Activated CD4-positive, alpha-beta T cell treated with anti-CD3 and anti-CD28 coated beads for 4 hours (primary cell): ENCODE results near the gene ZBTB9.
A peak's percentile ranks its signal among the peaks of the same experiment; 100 is the strongest.

Experiments
- DNase-seq, 2 donors: peaks; one replicate each; pipeline ENCODE4 v3.0.0-alpha.2; 2020

Gene ZBTB9

DNA sequence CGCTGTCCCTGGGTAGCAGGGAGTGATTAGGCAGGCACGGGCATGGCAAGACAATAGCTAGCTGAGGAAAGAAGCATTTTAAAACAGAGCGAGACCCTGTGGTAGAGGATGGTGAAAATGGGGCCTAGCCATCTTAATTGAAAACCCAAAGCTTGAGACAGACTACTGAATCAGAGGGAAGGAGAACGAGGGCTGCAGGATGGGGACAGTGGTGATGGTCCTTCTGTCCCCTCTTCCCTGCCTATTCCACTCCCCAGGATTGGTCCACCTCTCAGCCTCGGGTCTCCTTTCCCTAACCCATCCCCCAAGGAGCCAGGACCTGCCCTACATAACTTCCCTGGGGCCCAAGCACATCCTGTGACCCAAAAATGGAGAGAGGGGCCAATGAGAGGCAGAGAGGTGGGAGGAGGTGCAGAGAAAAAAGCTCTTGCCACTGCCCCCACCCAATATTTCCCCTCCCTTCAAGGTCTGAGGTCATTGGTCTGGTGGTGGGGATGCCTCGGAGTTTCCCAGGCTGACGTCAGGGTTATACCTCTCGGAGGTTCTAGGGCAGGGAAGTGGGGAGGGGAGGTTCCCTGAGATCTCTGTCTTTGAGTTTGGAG is 35.6 kb upstream of the ZBTB9 start:
- peak; percentile 51 to 55 for DNase-seq

DNA sequence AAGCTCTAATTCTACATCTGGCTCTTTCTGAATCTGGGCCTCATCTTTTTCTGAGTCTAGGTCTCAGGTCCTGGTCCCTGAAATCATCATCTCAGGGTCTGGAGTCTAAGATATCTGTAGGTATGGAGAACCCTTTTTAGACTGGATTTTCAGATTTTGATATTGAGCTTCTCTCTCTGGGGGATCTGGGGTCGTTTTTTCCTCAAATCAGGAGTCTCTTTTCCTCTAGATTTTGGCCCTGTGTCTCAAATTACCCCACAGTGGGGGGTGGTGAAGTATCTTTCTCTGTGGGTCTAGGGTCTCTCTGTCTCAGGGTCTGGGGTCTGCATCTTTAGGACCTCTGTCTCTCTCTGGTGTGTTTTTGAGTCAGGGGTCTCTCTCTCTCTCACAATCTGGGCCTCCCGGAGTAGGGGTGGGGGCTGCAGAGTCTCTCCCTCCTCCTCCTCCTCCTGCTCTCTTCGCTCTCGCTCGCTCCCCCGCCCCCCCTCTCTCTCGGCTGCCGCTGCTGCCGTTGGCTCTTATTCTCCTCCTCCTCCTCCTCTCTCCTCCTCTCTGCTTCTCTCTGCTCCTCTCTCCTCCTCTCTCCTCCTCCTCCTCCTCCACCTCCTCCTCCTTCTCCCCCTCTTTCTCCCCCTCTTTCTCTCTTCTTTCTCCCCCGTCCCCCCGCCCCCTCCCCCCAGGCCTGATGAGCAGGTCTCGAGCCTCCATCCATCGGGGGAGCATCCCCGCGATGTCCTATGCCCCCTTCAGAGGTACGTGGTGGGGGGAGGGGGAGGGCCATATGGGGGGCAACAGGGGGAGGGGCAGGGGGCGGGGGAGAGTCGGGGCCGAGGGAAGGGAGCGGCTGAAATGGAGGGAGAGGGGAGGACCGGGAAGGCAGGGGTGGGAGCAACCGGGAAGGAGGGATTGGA is 34.5 kb upstream of the ZBTB9 start, which contains the start of gene SYNGAP1:
Gene SYNGAP1, plus strand, starts transcription at position 486 of the 911 bp plus-strand sequence. Its CDS starts 200 bp downstream, at position 686.
- peak; percentile 51 to 53 for DNase-seq

DNA sequence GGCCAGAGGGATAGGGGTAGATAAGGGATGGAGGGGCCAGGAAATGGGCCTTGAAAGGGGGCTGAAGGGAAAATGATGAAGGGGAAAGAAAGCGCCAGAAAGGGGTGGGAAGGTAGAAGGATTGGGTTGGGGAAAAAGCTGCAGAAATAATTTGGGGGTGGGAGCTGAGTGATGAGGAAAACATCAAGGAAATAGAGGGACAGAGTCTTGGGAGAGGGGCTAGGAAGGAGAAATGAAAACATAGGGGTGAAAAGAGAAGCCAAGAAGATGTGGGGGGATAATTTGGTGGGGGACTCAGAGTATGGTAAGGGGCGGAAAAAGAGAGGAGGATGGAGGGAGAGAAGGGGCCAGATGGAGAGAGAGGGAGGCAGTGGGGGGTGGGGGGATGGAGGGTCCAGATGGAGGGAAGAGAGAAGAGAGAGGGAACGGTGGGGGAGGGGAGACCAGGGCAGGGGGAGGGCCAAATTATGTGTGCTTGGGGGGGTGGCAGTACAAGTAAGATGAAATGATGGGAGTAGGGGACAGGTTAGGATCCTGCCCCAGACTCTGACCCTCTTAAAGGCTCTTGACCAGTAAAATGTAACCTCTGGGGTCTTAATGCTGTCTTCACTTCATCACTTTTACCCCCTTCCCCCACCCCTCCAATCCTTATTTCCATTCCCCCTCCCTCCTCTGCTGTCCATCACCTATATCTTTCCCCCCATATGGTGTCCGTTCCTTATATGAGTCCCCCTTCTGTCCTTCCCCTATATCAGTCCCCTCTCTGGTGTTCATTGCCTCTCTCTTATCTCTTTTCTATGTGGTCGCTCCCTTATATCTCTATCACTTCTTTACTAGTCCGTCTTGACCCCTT is 33.7 kb upstream of the ZBTB9 start:
- no peak for DNase-seq

DNA sequence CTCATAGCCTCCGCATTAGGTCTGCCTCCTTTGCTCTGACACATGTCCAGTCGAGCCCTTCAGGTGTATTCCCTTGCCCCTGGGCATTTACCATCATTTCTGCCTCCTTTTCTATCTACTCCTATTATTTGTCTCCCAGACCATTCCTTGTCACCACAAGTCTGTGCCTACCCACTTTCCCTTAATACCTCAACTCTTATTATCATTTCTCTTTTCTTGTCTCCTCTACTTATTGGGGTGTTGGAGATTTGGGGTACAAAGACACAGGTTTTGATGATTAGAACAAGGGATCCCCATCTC is 33.1 kb upstream of the ZBTB9 start:
- no peak for DNase-seq

DNA sequence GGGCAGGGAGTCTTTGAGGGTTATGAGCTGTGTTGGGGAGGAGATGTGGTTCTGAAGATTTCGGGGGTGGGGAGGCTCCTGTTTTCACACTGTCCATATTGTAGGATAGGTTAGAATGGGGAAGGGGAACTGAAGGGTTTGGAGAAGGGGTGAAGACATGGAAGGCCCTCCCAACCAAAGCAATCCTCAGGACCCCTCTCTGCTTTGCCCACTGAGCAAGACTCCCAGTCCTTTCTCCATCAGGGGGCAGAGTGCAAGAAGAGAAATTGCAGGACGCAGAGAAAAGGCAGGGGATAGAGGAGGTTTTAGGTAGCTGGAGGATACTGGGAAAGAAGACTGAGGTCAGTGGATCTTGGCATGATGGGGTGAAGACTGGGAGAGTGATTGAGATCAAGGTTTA is 30.6 kb upstream of the ZBTB9 start:
- no peak for DNase-seq

DNA sequence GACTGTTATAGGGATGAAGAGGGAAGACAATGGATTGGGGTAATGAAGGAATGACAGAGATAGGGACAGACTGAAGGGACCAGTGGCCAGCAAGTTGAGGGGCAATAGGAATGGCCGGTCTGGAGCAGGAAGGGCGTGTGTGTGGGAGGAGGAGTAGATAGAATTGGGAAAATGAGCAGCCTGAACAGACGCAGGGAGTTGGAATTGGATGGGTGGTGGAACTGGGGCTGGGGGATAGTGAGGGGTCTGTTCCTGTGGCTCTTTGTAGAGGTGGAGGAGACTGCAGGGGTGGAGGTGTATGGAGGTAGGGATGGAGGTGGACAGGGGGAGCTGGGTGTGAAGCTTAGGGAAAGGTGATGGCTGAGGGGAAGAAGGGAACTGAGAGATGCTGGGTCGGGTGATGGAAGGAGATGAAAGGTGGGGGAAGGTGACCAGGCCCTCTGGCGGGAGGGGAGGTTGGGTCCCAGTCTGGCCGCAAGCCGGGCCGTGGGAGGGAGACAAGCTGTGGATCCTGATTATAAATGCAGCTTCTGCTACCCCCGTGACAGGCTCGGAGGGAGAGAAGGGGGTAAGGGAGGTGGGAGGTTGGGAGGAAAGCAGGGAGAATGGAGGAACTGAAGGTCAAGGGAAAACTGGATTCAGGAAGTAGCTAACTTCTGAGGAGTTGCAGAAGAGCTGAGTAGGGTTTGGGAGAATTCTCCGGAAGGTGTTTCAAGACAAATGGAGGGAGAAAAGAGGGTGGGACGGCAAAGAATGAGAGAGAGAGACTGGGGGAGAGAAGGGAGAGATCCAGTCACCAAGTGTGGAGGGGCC is 29.3 kb upstream of the ZBTB9 start:
- DNase-seq = no peak

DNA sequence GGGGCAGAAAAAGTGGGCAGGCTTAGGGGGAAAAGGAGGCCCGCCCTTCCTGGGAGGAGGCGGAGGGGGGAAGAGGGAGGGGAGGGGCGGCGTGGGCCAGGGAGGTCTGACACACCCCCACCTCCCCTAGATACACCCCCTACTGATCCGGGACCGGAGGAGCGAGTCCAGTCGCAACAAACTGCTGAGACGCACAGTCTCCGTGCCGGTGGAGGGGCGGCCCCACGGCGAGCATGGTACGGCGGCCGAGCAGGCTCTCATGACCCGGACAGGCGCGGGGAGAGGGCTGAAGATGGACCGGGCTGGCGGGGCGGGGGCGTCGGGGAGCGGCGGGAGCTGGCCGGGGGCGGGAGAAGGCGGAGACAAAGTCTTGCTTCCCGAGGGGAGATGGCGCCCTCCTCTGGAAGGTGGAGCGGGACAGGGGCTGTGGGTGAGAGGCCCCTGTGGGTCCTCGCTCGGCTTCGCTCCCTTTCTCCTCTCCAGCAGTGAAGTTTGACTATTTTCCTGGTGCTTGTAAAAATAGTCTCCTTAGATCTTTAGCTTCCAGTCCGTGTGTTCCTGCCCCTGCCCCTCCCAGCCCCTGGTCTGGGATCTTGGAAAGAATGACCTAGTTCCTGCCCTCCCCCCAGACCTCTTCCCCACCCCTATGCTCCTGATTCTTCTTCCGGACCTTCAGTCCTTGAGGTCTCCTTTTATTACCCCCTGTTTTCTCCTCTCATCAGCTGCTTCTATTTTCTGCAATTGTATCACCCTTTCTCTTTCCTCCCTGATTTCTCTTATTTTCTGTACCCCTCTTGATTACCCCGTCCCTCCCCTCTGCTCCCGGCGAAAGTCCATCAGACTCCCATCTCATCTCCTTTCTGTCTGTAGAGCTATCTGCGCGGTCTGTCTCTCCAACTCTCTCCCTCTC is 28.5 kb upstream of the ZBTB9 start:
- peak; percentile 83 to 84 for DNase-seq

DNA sequence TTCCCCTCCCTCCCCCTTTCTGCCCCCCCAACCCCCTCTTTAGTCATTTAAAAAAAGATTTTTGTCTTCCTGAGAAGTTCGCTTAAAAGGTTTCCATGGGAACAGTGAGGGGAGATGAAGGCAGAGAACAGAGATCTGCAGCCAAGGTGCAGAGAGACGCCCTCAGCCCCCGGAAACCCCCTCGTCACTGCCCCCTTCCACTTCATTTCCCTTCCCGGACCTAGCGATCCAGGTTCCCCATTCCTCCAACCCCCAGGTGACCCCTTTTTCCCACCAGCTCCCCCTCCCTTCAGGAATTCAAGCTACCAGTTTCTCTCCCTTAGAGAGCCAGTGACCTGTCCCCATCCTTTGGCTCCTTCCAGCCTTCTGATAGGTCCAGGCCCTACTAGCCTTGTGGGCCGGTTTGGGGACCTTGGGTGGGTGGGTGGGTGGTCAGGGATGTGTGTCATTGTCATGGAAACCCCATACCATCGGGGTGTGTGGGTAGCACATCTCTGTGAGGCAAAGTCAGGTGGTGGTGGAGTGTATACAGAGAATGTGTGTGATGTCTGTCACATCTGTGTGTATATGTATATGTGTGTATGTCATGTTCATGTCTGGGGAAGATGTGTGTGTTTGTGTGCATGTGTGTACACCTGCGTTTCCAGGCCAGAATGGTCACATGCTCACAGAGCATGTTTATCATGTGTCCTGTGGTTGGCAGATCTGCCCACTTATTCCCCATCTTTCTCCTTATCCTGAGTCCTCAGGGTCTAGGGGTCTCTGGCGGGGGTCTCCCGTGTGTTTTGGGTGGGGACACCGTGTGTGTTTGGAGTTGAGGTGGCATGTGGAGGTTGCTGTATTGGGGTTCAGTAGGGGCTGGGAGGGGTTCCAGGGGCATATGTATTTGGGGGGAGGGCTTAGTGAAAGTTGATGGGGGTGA is 27.5 kb upstream of the ZBTB9 start:
- peak; percentile 31 to 33 for DNase-seq

DNA sequence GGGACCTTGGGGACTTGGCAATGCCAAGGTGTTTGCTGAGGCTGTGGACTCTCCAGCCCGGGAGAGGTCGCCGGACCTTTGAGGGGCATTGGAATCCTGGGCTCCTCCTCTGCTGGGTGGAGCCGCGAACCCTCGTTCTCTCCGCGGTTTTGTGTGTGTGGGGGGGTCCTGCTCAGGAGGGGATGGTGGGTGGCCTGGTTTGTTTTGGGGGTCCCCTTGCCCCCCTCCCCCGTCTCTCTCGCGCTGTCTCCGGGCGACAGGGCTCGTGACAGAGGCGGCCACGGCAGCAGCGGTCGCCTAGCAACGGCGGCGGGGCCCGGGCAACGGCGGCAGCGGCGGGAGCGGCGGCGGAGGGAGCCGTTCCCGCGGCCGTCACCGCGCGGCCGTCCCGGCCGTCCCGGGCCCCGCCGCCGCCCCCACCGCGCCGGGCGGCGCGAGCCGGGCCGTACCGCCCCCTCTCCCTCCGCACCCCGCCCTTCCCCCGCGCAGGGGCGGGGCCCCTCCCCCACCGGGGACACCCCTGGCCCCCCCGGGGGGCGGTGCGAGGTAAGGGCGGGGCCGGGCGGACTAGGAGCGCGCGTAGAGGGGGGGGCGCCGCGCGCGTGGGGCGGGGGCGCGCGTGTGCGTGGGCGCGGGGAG is 26.7 kb upstream of the ZBTB9 start:
- DNase-seq = peak; percentile 70 to 74

DNA sequence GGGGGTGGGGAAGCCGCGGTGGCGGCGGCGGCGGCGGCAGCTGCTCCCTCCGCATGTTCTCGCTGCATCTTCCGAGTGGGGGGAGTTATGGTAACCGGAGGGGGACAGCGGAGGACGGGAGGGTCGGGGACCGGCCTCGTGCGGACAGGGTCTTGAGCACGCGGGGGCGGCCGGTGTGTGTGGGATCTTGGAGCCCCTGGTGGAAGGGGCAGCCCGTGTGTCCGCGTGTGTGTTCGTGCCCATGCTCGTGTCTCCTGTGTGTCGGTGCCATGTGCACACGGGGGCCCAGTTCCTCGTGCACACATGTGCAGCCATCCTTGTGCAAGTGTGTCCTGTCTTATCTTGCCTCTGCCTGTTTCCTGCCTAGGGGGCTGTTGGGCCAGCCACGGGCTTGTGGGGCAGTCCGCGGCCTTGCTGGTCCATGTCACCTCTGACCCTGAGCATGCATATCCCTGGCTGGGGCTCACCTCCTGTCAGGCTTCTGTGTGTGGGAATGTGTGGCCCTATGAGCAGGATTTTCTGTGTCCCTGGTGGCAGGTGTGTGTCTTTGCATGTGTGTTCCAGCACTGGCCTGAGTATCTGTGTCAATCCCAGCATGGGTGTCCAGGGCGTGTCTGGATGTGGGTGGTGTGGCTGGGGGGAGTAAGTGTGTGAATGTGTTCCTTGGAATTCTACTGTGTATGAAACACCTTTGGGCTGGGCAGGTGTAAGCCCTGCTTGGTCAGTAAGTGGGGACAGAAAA is 26.0 kb upstream of the ZBTB9 start:
- peak; percentile 22 to 36 for DNase-seq

DNA sequence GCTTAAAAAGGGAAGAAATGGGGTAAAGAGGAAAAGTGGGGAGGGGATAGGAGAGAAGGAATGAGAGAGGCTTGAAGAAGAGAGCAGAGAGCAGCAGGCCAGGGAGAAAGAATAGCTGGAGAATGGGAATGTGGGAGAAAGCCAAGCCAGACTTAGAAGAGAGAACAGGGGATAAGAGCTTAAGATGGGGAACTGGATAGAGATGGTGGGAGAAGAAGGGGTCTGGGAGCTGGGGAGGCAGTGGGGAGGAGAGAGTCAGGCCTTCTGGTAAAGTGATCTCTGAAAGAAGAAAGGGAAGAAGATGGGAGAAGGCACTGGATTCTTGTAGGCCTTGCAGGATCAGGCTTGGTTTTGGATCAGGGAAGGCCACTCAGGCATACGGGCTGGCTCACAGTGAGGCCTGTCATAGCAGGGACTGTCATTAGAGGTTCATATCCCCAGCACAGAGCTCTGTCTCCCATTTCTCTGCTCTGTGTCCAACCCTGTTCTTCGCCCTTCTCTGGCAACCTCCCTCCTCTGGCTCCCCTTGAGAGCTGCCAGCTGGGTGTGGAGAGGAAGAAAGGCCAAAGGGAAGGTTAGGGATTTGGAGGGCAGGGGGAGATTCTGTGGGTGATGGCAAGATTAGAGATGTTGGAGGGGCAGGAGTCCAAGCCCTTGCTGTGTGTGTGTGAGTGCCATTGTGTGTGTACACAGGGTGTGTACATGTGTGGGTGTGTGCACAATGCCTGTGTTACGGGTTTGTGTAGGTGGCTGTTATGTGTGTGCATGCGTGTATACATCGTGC is 25.2 kb upstream of the ZBTB9 start:
- DNase-seq = no peak

DNA sequence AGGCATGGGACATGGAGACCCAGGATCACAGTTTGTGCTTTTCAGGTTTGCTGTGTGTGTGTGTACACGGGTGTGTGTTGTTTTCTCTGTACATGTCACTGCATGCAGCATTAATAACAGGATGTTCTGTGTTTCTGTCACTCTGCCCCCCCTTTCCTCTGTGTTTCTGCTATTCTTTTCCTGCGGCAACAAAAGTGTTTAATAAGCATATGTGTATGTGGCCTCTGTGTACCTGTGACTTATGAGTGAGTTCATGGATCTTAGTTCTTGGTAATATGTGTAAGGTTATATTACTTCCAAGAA is 24.7 kb upstream of the ZBTB9 start:
- no peak for DNase-seq

DNA sequence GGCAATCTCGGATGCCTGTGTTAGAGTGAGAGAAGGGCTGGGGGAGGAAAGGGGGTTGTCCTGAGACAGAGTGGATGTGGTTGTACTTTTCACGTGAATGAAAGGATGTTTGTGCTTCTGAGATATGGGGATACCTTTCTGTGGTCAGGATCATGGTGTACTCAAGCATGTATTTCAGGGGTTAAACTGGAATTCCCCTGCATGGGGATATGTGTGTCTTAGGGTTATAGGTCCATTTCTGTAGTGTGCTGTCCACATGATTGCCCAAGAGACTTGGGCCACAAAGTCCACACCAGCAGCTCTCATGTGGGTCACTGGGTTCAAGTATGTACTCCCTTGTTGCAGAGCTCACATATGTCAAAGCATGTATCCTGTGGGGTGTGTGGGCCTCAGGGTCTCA is 24.0 kb upstream of the ZBTB9 start:
- no peak for DNase-seq

DNA sequence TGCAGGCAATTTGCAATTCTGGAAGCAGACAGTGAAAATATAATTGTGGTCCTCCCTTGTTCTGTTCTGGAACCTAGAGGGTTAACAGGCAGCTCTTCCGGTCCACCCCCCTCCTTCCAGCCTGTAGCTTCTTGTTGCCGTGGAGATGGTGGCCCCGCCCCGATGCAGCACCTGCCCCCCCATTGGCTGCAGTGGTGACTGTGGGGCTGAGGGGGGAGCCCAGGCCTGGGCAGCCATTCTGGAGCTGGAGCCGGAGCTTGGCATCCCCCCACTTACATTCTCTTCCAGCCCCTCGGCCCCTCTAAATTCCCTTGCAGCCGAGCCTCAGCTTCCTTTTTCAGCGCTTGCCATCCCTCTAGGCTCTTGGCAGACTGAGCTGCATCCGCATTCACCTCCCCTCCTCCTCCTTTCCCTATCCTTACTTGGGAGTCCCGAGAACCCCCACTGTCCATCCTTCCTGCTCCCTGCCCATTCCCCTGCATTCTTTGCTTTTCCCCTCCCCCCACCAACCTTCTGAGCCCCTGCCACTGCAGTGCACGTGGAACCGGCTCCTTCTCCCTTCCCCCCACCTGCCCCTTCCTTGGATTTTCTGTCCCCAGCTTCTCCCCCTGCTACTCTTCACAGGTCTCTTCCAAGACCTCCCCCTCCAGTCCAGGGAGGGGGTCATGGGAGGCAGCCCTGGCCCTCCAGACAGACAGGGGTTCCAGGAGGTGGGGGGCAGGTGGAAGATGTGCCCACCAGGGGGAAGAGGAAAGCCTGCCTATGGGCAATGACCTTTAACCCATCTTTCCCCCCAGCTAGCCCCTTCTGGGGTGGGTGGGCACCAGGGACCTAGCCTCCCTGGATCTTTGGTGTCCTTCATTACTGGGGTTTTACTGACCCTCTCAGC is 23.1 kb upstream of the ZBTB9 start:
- DNase-seq = peak; percentile 74 to 76

DNA sequence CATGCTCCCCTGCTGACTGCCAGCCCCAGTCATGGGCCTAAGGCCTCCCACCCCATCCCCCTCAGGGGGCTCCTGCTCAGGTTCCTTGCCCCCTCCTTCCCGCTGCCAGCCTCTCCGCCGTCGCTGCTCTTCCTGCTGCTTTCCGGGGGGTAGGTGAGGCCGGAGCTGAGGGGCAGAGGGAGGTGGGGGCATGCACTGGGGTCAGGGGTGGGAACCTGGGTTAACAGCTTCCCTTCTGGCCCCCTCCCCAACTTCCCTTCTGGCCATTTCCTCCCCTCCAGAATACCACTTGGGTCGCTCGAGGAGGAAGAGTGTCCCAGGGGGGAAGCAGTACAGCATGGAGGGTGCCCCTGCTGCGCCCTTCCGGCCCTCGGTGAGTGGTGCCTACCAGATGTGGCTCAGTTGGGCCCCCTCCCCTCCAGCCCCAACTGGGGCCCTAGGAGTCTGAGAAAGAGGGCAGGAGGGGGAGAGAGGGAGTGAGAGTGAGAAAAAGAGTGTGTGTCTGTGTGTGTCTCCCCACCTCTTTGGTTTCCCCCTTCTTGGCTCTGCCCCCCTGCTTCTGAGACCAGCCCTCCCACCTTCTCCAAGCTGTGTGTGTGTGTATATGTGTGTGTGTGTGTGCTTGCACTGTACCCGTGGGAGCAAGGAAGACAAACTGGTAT is 22.4 kb upstream of the ZBTB9 start:
- no peak for DNase-seq

DNA sequence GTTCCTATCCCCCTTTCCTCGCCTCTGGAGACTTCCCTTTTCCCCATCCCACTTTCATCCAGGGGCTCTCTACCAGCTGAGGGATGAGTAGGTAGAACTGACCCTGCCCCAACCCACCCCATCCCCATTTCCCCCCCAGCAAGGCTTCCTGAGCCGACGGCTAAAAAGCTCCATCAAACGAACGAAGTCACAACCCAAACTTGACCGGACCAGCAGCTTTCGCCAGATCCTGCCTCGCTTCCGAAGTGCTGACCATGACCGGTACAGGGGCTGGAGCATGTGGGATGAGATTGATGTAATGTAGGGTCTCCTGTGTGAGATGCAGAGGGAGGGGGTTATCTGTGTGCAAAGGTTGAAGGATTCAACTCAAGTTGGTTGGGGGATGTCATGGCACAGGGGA is 21.8 kb upstream of the ZBTB9 start:
- DNase-seq = no peak

DNA sequence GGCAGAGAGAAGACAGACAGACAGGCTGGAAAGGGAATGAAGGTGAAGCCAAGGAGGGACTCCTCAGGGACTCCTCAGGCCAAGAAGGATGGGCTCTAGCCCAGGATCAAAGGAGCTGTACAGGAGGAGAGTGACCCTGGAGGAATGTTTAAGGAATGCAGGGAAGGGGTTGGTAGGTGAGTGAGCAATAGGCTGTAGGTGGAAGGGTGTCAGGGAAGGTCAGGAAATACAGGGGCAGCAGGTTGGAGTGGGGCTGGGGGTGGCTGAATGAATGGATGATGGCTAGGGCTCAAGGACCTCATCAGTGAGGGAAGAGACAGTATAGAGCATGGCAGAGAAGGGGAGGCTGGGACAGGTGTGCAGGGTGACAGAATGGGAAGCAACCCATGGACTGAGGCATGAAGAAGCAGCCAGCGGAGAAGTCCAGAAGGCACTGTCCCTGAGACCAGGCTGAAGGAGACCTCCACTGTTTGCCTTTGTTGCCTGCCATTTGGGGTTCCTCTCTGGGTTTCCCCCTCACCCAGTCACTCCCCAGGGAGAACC is 21.3 kb upstream of the ZBTB9 start:
- no peak for DNase-seq
